ENCODE results near the gene POGZ.
A peak's percentile ranks its signal among the peaks of the same experiment; 100 is the strongest.

Gene POGZ, protein sequence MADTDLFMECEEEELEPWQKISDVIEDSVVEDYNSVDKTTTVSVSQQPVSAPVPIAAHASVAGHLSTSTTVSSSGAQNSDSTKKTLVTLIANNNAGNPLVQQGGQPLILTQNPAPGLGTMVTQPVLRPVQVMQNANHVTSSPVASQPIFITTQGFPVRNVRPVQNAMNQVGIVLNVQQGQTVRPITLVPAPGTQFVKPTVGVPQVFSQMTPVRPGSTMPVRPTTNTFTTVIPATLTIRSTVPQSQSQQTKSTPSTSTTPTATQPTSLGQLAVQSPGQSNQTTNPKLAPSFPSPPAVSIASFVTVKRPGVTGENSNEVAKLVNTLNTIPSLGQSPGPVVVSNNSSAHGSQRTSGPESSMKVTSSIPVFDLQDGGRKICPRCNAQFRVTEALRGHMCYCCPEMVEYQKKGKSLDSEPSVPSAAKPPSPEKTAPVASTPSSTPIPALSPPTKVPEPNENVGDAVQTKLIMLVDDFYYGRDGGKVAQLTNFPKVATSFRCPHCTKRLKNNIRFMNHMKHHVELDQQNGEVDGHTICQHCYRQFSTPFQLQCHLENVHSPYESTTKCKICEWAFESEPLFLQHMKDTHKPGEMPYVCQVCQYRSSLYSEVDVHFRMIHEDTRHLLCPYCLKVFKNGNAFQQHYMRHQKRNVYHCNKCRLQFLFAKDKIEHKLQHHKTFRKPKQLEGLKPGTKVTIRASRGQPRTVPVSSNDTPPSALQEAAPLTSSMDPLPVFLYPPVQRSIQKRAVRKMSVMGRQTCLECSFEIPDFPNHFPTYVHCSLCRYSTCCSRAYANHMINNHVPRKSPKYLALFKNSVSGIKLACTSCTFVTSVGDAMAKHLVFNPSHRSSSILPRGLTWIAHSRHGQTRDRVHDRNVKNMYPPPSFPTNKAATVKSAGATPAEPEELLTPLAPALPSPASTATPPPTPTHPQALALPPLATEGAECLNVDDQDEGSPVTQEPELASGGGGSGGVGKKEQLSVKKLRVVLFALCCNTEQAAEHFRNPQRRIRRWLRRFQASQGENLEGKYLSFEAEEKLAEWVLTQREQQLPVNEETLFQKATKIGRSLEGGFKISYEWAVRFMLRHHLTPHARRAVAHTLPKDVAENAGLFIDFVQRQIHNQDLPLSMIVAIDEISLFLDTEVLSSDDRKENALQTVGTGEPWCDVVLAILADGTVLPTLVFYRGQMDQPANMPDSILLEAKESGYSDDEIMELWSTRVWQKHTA (N-terminal part only)

GRCh38 chr1:151459331-151460046 lies at the start of gene POGZ:
Gene POGZ (minus strand): TSS chr1:151459494. CDS start chr1:151442204, 17,290 bp downstream.
- DNase-seq, result peak; percentile 73

DNA sequence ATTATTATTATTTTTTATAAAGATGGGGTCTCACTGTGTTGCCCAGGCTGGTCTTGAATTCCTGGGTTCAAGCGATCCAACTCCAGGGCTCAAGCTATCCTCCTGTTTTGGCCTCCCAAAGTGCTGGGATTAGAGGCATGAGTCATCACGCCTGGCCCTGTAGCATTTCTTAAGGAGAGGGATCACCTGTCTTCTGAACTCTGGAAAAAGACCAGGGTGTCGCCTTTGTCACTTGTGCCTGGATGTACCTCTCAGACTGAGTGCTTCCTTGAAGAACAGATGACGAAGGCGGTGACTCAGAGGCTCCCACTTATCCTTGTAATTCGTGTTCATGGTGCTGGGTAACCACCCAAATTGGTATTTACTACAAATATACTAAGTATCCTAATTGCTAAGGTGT lies 49.5 kb upstream of the POGZ start:
- DNase-seq, result no peak

GRCh38 chr1:151504759-151505158 lies 45.5 kb upstream of the POGZ start:
- DNase-seq, result no peak

GRCh38 chr1:151504252-151504651 lies 45.0 kb upstream of the POGZ start:
- no peak for DNase-seq

DNA sequence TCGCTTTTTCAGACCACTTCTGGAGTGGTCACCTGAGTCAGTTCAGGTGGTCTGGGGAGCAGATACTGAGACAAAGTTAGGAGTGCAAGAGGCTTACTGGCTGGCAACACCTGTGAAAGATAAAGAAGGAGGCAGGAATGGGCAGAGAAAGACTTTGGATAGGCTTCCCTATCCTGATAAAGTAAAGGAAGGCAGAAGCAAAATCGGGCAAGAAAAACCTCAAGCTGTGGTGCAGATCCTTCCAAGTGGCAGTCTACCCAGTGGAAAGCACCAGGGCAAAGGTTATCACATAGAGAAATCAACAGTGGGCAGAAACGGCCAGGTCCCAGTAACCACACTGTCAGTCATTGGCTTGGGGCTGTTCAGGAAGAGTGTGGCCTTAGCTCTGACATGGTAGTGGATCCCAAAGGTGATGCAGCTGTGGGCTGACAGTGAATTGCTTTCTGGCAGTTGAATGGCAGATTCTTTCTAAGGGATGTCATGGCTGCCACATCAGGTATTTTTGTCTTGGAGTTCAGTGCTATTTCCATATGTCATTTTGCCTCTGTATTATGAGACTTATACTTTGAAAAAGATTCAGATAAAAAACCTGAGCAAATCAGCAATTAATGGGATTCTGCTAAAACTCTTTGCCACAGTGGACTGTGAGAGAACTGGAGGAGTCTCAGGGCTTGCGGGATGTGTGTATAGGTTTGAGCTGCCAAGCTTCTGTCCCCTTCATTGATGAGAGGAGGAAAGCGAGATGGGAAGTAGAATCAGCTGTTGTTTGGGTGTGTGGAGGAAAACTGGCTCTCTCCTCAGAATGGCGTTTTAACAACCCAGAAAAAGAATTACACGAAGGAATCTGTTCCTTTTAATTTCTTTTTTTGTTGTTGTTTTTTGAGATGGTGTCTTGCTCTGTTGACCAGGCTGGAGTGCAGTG lies 43.8 kb upstream of the POGZ start:
- no peak for DNase-seq

GRCh38 chr1:151502035-151502700 lies 42.9 kb upstream of the POGZ start:
- no peak for DNase-seq

GRCh38 chr1:151501474-151501873 lies 42.2 kb upstream of the POGZ start:
- no peak for DNase-seq

DNA sequence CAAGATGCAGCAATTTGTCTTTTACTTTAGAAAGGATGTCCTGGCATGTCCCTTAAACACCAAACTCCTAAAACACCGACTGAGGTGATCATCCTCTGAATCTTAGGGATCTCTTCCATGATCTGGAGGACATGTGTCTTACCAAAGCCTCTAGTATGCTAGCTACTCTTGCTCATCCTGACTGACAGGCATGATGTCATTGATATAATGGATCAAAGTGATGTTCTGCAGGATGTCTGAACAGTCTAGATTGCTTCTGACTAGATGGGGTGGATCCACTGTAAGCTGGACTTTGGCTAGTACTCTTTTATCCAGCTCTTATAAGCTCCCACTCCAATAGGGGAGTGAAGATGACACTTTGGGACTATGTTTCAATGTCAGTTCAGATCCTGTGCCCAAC lies 40.6 kb upstream of the POGZ start:
- no peak for DNase-seq

GRCh38 chr1:151499365-151499764 lies 40.1 kb upstream of the POGZ start:
- DNase-seq, result no peak

DNA sequence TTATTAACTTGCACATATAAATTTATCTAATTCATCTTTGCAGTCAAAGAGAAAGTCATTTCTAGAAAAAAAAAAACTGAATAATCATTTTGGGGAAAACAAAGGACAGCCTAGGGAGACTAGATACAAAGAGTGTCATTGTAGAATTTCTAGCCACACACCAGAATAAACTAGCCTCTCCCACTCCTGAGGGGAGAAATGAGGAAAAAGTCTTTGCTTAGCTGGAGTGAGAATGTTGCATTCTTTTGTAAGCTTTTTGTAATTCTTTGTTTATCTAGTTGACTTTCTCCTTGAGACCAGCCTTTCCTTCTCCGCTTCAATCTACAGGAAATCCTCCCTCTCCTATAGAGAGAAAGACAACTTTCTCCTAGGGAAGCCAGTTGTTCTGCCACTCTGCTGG lies 36.0 kb upstream of the POGZ start:
- no peak for DNase-seq

DNA sequence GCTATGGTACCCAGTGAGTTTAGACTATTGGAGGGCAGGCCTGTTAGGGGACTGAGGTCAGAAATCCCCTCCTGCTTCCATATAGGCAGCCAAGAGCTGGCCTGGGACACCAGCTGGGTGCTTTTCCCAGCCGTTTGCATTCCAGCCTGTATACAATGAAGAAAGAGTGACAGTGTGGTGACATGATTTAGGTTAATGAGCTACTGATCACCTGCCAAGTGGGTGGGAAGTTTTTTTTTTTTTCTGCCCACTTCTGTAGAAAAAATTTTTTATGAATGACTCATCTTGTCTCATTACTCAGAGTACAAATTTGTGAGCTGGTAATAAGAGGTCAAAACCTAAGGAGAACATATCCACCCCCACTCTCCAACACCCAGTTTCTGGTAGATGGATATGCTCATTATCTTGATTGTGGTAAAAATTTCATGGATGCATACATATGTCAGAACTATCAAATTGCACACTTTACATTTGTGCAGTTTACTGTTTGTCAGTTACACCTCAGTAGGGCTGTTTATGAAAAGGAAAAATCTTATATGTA lies 35.5 kb upstream of the POGZ start:
- no peak for DNase-seq

DNA sequence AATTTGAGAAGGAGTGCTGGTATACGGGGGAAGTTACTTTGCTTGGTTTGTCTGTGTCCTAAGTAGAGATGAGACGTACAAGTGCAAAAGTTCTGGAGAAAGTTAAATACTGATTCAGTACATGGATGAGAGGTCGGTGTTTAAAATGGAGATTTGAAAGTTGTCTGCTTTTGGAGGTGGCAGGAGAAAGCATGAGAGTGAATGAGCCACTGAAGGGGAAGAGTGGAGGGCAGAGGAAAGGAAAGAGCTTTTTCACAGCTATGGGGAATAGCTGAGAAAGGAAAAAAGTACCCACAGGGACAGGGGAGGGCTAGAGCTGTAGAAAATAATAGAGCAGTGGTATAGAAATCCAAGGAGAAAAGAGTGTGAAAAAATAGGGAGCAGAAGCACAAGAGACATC lies 33.7 kb upstream of the POGZ start:
- no peak for DNase-seq

DNA sequence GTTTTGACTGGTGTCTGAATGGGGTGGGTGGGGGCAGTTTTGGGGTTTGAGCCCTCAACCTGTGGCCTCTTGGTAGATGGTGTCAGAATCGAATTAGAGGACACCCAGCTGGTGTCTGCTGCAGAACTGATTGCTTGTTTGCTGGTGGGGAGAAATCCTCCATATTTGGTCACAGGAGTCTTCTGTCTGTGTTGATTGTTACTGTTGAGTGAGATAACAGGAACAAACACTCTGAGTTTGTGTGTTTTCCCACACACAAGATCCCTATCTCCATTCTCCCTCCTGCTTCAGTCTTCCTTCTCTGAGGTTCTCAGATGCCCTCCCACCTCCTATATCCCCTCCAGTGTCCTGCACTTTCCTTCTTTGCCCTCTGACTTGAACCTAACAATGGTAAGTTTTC lies 32.8 kb upstream of the POGZ start:
- DNase-seq, result no peak

DNA sequence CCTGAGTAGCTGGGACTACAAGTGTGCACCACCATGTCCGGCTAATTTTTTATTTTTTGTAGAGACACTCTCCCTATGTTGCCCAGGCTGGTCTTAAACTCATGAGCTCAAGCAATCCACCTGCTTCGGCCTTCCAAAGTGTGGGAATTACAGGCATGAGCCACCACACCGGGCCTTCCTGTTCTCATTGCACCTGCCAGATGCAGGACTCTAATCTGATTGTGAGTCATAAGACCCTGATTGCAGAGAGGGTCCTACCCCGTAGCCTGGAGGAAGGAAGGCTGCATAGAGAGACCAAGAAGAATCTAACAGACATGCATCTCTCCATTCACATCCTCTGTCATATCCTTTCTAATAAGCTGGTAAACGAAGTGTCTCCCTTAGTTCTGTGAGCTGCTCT lies 32.3 kb upstream of the POGZ start:
- no peak for DNase-seq

DNA sequence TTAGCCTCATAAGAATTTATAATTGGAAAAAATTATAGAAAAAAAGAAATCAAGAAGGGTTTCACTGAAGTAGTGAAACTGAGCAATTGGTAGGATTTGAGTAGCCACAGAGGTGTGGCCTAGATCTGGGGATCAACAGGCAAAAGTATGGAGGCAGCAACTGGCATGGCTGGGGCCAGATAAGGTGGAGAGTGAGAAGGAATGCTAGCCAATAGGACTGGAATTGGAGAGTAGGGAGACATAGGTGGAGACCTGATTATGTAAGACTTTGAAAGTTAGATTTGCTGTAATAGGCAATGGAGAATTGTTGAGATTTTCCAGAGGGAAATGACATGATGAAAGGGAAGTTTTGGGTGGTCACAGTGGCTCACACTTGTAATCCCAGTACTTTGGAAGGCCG lies 27.3 kb upstream of the POGZ start:
- no peak for DNase-seq

- no peak for DNase-seq
Measured at GRCh38 chr1:151485685-151486255, 26.5 kb upstream of the POGZ start.

DNA sequence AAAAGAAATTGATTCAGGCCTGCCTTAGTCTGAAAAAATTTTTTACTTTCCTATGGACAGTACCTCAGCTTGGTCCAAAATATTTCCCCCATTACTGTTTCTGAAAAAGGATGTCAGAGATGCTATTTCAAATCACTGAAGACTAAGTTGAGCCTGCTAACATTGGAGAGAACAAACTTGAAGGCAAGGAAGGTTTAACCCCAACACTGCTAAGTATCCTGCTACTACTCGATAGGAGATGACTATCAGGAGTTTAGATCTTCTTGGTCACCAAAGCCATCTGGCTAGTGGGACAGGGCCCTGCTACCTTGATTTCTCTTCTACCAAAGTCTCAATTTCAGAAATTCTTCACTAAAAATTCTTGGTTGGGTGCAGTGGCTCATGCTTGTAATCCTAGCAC lies 22.7 kb upstream of the POGZ start:
- no peak for DNase-seq

DNA sequence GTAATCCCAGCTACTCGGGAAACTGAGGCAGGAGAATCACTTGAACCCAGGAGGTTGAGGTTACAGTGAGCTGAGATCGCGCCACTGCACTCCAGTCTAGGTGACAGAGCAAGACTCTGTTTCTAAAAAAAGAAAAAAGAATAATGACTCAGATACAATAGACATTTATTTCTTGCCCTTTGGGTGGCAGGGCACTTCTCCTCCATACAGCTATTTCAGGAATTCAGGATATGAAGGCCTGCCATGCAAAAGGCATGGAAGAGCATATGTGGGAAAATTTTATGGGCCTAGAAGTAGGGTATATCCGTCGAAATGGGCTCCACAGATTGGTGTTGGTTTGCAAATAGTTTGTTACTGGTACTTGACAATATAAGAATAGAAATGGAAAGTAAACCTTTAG lies 20.2 kb upstream of the POGZ start:
- no peak for DNase-seq

DNA sequence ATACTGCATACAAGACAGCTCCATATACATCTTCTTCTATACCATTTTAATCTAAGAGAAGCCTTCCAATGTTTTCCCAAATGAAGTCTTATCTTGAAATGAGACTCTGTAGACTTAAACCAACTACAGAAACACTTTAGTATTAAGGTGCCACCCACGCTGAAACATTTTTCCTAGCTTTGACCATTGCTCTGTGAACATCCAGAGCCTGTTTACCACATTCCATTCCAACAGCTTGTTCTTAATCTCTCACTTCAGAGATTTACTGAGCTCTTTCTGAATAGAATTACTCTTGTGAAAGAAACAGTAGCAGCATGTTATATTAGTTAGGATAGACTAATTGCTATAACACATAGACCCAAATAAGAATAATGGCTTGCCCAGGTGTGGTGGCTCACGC lies 19.6 kb upstream of the POGZ start:
- no peak for DNase-seq

- no peak for DNase-seq
Measured at GRCh38 chr1:151478140-151478812, 19.0 kb upstream of the POGZ start.

All from SIG-M5 (cell line).